ENCODE results near the gene SRPRB. TPM values are rescaled to one million over a fixed set of nuclear protein-coding genes. Genes with fewer than 3 reads are reported as not detected.
A peak's percentile ranks its signal among the peaks of the same experiment; 100 is the strongest.

Gene SRPRB
- total RNA-seq, 1 donor from 2014 or later: 30.2 TPM

DNA sequence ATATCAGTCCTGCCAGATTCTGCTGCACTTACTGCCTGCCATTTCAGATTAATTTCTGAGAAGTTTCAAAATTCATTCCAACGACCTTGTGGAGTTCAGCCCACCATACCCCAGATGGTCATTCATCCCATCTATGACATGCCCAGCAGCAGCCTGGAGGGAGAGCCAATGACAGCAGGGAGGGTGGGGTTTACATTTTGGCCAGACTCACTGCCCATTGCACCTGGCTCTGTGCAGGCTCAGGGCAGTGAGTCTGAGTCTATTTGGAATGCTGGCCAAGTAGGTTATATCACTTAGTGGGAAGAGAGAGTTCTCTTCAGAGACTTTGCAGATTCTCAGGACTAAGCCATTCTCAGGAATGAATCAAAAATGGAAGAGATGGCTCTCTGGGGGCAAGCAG lies 21.5 kb downstream of the SRPRB start:
- peaks cover 5% of the 10 kb centered on the region for H3K27me3 Mint-ChIP-seq (ENCODE audit: insufficient read depth, low read depth)

DNA sequence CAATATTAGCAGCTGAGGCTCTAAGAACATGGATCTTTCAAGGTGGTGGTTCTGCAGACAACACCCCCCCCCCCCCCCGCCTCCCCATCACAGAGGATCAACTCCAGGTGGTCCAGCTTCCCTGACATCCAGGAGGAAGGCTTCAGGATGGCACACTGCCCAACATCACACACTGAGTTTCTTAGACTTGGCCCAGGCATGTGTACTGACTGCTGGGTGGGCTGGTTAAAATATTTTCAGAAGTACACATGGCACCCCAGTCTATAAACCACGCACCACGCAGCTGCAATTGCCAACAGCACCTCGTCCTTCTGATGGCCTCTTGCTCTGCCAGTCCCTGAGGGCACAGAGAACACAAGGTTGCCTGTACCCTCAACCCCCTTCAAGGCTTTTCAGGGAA lies 22.1 kb downstream of the SRPRB start:
- no peaks in the 10 kb centered on the region for H3K79me2 ChIP-seq (ENCODE audit: low read depth)
- H3K9ac ChIP-seq: no peak overlapping the region
- Mint-ChIP-seq H3K9me3 (no peaks in the 10 kb centered on the region), H3K4me1 (peaks cover under 1% of the 10 kb centered on the region), H3K27ac (no peak overlapping the region), H3K36me3 (peaks cover 22% of the 10 kb centered on the region), H3K4me3 (no peak overlapping the region), H3K27me3 (ENCODE audit: insufficient read depth, low read depth) (peaks cover 5% of the 10 kb centered on the region)
- no peak for DNase-seq (ENCODE audit: low spot score)
- H3K36me3 ChIP-seq: no peaks in the 10 kb centered on the region
- no peaks in the 10 kb centered on the region for H3K9me3 ChIP-seq (ENCODE audit: low read depth)
- no peak overlapping the region for H3K4me2 ChIP-seq
- no peaks in the 10 kb centered on the region for H3F3A ChIP-seq (ENCODE audit: low read depth)
- no peaks in the 10 kb centered on the region for H3K27me3 ChIP-seq
- peaks cover 1% of the 10 kb centered on the region for H4K20me1 ChIP-seq (ENCODE audit: low read depth)
- no peak for TF ChIP-seq EZH2 (IDR thresholded peaks at IDR 0.05)
- no peak for TF ChIP-seq EZH2phosphoT487 (IDR thresholded peaks at IDR 0.05)
- TF ChIP-seq, protein P1, sequence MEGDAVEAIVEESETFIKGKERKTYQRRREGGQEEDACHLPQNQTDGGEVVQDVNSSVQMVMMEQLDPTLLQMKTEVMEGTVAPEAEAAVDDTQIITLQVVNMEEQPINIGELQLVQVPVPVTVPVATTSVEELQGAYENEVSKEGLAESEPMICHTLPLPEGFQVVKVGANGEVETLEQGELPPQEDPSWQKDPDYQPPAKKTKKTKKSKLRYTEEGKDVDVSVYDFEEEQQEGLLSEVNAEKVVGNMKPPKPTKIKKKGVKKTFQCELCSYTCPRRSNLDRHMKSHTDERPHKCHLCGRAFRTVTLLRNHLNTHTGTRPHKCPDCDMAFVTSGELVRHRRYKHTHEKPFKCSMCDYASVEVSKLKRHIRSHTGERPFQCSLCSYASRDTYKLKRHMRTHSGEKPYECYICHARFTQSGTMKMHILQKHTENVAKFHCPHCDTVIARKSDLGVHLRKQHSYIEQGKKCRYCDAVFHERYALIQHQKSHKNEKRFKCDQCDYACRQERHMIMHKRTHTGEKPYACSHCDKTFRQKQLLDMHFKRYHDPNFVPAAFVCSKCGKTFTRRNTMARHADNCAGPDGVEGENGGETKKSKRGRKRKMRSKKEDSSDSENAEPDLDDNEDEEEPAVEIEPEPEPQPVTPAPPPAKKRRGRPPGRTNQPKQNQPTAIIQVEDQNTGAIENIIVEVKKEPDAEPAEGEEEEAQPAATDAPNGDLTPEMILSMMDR (IDR thresholded peaks at IDR 0.05): no peak
- no peak overlapping the region for H3K4me3 ChIP-seq
- no peaks in the 10 kb centered on the region for H3K4me1 ChIP-seq
- H2AFZ ChIP-seq (replicated peaks): no peak overlapping the region
- no peak overlapping the region for H3K27ac ChIP-seq

More for the DNA sequence above, 21.5 kb downstream of the SRPRB start:
- H3K79me2 ChIP-seq (ENCODE audit: low read depth): no peaks in the 10 kb centered on the region
- no peak overlapping the region for H3K27ac ChIP-seq
- TF ChIP-seq EZH2 (IDR thresholded peaks at IDR 0.05): no peak
- TF ChIP-seq EZH2phosphoT487 (IDR thresholded peaks at IDR 0.05): no peak
- TF ChIP-seq, protein P1 (IDR thresholded peaks at IDR 0.05): no peak
- peaks cover 7% of the 10 kb centered on the region for H4K20me1 ChIP-seq (ENCODE audit: low read depth)
- Mint-ChIP-seq H3K9me3 (no peaks in the 10 kb centered on the region), H3K36me3 (peaks cover 25% of the 10 kb centered on the region), H3K4me1 (peaks cover 5% of the 10 kb centered on the region), H3K27ac (no peak overlapping the region), H3K4me3 (no peak overlapping the region)
- no peaks in the 10 kb centered on the region for H3F3A ChIP-seq (ENCODE audit: low read depth)
- no peak overlapping the region for H3K9ac ChIP-seq
- H3K4me3 ChIP-seq: no peak overlapping the region
- no peak overlapping the region for H2AFZ ChIP-seq (replicated peaks)
- no peaks in the 10 kb centered on the region for H3K27me3 ChIP-seq
- H3K9me3 ChIP-seq (ENCODE audit: low read depth): no peaks in the 10 kb centered on the region
- no peak for DNase-seq (ENCODE audit: low spot score)
- H3K36me3 ChIP-seq: no peaks in the 10 kb centered on the region
- no peak overlapping the region for H3K4me2 ChIP-seq
- H3K4me1 ChIP-seq: no peaks in the 10 kb centered on the region

DNA sequence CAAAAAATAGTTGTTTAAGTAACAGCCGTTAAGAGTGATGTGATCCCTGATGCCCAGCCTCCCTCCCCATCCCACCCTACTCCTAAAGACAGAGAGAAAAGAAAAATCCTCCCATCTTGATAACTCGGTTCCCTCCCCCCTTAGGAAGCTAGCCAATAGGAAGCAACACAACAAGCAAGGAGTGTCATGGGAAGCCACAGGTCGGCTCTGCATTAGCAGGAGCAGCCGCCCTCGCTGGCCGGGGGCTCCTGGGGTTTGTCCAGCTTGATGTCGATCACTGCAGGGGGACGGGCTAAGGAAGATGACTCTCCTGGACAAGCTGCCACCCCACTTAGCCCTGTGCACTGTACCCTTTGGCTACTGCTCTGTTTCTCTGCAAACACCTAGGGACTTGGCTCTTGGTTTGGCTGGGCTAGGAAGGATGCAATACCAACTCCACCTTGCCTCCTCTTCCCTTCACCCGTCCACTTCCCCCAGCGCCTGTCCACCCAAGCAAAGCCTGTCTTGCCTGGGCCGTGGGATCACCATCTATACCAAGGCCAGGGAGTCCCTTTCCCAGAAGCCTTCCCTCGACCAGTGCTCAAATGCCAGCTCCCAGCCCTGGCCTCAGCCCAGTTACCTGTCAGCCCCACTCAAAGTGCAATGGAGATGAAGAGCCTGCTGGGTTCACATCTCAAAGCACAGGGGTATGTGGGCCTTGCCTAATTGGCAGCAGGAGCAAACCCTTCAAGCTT lies 23.1 kb downstream of the SRPRB start:
- Histone ChIP-seq H3F3A (ENCODE audit: low read depth) (no peaks in the 10 kb centered on the region), H3K79me2 (ENCODE audit: low read depth) (no peaks in the 10 kb centered on the region), H3K9ac (no peak overlapping the region), H4K20me1 (ENCODE audit: low read depth) (no peaks in the 10 kb centered on the region), H3K27ac (no peak overlapping the region), H3K36me3 (no peaks in the 10 kb centered on the region), H3K4me1 (no peaks in the 10 kb centered on the region), H3K4me3 (no peak overlapping the region), H2AFZ (replicated peaks) (no peak overlapping the region), H3K27me3 (no peaks in the 10 kb centered on the region), H3K9me3 (ENCODE audit: low read depth) (no peaks in the 10 kb centered on the region), H3K4me2 (no peak overlapping the region)
- H3K9me3 Mint-ChIP-seq: no peaks in the 10 kb centered on the region
- H3K36me3 Mint-ChIP-seq: peaks cover 15% of the 10 kb centered on the region
- H3K4me1 Mint-ChIP-seq: no peaks in the 10 kb centered on the region
- H3K4me3 Mint-ChIP-seq: no peak overlapping the region
- TF ChIP-seq EZH2phosphoT487 (IDR thresholded peaks at IDR 0.05) (no peak), EZH2 (IDR thresholded peaks at IDR 0.05) (no peak)
- TF ChIP-seq, protein P1 (IDR thresholded peaks at IDR 0.05): no peak
- H3K27me3 Mint-ChIP-seq (ENCODE audit: insufficient read depth, low read depth): peaks cover 5% of the 10 kb centered on the region
- DNase-seq (ENCODE audit: low spot score): peak; percentile 13
- no peak overlapping the region for H3K27ac Mint-ChIP-seq

Data from neural progenitor cell (in vitro differentiated cells).